Kidney (tissue), 14 donors: ENCODE data around the gene KCNH4. TPM values are rescaled to one million over a fixed set of nuclear protein-coding genes. Genes with fewer than 3 reads are reported as not detected.
"Not testable (repeated sequence)": the region's sequence is repeated elsewhere in the genome, so short reads cannot be mapped to it uniquely, and the experiment has no call there.

Experiments used
- DNase-seq, 5 donors: peaks; one replicate each; pipeline ENCODE4 v3.0.0-alpha.2; 2013 to 2020
- FAIRE-seq: peaks from 2 replicates; lab custom pipeline; 2012; peaks lifted over from hg19 to GRCh38; lab: Jason Lieb, UNC
- H3K27ac ChIP-seq, 2 donors: one replicate each; pipeline ENCODE4 v1.7.0; 2013; ENCODE audit warnings: low read depth in 2 of 2, low read length in 2 of 2, inconsistent platforms in 1 of 2
- H3K27me3 ChIP-seq: one replicate; pipeline ENCODE4 v1.7.1; 2013; ENCODE audit warnings: low read length, inconsistent platforms; ENCODE audit not compliant: control insufficient read depth, insufficient read depth
- H3K36me3 ChIP-seq, 3 donors: one replicate each; pipeline versions ENCODE4 v1.7.0 to v1.7.1; 2013; ENCODE audit warnings: low read length in 3 of 3, control low read depth in 1 of 3, inconsistent platforms in 1 of 3; ENCODE audit not compliant: insufficient read depth in 3 of 3, control insufficient read depth in 2 of 3
- H3K4me1 ChIP-seq, 3 donors: one replicate each; pipeline versions ENCODE4 v1.7.0 to v1.7.1; 2013; ENCODE audit warnings: low read length in 3 of 3, inconsistent platforms in 1 of 3, low read depth in 1 of 3; ENCODE audit not compliant: control insufficient read depth in 2 of 3, insufficient read depth in 2 of 3
- H3K4me3 ChIP-seq, 3 donors: one replicate each; pipeline versions ENCODE4 v1.7.0 to v1.8.1; 2013; ENCODE audit warnings: low read length in 3 of 3, control low read depth in 1 of 3, inconsistent platforms in 1 of 3
- H3K9ac ChIP-seq, 3 donors: one replicate each; pipeline versions ENCODE4 v1.7.0 to v1.7.1; 2013; ENCODE audit warnings: low read length in 3 of 3, control low read depth in 1 of 3, inconsistent platforms in 1 of 3
- H3K9me3 ChIP-seq, 3 donors: one replicate each; pipeline versions ENCODE4 v1.7.0 to v1.7.1; 2013; ENCODE audit warnings: low read length in 3 of 3, control low read depth in 1 of 3, inconsistent platforms in 1 of 3; ENCODE audit not compliant: control insufficient read depth in 2 of 3, insufficient read depth in 1 of 3
- intact Hi-C: fragments of 100-400 bp; cut with DNase I; formaldehyde crosslinking; loops from one replicate; pipeline ENCODE4 v1.11.1; 2022
- polyA plus RNA-seq: library from polyadenylated mRNA; stranded (reverse); fragments of 350-450 nt; fragmentation: Illumina TruSeq; extraction: RNeasy Lipid Tissue Mini Kit (QIAGEN cat#74804); gene quantifications from one replicate; pipeline ENCODE4 v1.2.3, GENCODE V29; 2014; ENCODE audit warnings: low read depth, low replicate concordance; ENCODE audit not compliant: insufficient read depth
- total RNA-seq: library from RNA; stranded (reverse); fragmentation: NEBNext Ultra II Directional; extraction: Animal tissue kit (Norgen Biotek cat#: 25700); gene quantifications from one replicate; pipeline ENCODE4 v1.2.1, GENCODE V29; 2021
- TF ChIP-seq, protein P1 (sequence below): IDR thresholded peaks from 3 replicates; pipeline ENCODE4 v1.5.1; 2012; ENCODE audit warnings: mild to moderate bottlenecking, moderate library complexity, borderline replicate concordance; ENCODE audit not compliant: insufficient read depth; ENCODE audit errors: extremely low read depth
- donor health status: control.
- donor health status: control.
- donor health status: control.
- donor health status: control.
- donor health status: control.
- donor health status: DM: yes; HTN: yes; CAD: no.
- donor health status: Normal renal cell carcinoma (clear cell type).

The KCNH4 gene
- total and polyA plus RNA-seq, 2 donors from 2014 or later: 0.35 TPM; not detected in 1

DNA sequence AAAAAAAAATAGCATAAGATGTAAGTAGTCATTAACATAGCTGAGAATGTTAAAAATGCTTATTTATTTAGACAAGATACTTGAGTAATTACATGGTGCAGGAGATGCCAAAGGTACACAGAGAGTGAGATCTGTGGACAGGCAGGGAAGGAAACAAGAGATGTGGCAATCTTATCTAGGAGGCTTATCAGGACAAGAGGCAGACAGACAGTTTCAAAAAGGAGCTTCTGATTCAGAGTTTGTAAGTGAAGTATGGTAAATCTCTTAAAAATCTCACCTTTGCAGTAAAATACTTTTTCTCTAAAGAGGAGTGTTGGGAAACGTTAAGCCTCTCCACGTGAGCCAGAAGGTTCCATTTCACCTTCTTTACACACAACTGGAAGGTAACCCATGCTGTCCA, 33.2 kb upstream of the KCNH4 start:
- Histone ChIP-seq H3K27me3 (no peaks in the 10 kb centered on the region), H3K9me3 (no peaks in the 10 kb centered on the region), H3K4me3 (no peak overlapping the region), H3K27ac (no peak overlapping the region), H3K9ac (no peak overlapping the region), H3K4me1 (peaks cover 0 to 12% (median 2%) of the 10 kb centered on the region in 3 donors), H3K36me3 (peaks cover 0 to 40% (median 17%) of the 10 kb centered on the region in 3 donors)
- TF ChIP-seq, protein P1, sequence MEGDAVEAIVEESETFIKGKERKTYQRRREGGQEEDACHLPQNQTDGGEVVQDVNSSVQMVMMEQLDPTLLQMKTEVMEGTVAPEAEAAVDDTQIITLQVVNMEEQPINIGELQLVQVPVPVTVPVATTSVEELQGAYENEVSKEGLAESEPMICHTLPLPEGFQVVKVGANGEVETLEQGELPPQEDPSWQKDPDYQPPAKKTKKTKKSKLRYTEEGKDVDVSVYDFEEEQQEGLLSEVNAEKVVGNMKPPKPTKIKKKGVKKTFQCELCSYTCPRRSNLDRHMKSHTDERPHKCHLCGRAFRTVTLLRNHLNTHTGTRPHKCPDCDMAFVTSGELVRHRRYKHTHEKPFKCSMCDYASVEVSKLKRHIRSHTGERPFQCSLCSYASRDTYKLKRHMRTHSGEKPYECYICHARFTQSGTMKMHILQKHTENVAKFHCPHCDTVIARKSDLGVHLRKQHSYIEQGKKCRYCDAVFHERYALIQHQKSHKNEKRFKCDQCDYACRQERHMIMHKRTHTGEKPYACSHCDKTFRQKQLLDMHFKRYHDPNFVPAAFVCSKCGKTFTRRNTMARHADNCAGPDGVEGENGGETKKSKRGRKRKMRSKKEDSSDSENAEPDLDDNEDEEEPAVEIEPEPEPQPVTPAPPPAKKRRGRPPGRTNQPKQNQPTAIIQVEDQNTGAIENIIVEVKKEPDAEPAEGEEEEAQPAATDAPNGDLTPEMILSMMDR: no peak
- DNase-seq: no peak
- FAIRE-seq: no peak
- intact Hi-C loops: no loop called here

DNA sequence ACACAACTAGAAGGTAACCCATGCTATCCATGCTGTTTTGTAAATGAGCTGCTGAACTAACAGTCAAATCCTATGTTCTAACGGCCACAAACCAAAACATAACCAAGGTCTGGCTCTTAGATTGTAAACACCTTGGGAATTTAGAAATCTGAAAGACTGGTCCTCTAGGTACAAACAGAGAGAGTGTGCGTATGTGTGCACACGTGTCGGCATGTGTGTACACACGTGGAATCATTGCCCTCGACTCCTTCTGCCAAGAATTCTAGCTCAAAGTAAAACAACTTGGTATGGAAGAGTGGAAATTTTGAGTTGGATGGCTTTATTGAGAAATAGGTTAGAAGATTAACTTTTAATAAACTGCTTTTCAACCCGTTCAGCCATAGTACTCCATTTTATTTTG, 31.4 kb upstream of the KCNH4 start:
- no peak for FAIRE-seq

DNA sequence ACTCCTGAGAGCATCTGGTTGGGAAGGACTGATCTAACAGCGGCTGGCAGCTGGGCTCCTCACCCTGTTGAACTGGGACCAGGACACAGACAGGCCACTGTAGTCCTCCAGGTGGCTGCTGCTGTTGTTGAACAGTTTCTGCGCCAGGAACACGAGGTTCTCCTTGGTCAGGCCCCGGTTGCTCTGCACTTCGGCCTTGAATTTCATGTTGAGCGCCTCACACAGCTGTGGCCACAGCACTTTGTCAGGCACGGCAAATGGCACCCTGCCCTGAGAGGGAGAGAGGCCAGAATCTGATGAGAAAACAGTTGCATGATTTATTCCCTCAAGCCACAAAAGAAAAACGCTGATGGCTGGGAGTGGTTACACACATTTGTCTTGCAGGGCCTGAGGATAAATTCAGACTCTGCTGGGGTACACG, 31.0 kb upstream of the KCNH4 start:
- H3K27me3 ChIP-seq, H3K9me3 ChIP-seq, H3K4me3 ChIP-seq, intact Hi-C loops, DNase-seq, FAIRE-seq, H3K9ac ChIP-seq: not testable (repeated sequence)
- H3K27ac ChIP-seq: peak overlapping the region; percentile 20 to 38
- peaks cover 0 to 12% (median 2%) of the 10 kb centered on the region in 3 donors for H3K4me1 ChIP-seq
- peaks cover 3 to 36% (median 13%) of the 10 kb centered on the region in 3 donors for H3K36me3 ChIP-seq

More for the DNA sequence above, 31.4 kb upstream of the KCNH4 start:
- intact Hi-C loops: no loop called here
- H3K36me3 ChIP-seq: peaks cover 1 to 37% (median 17%) of the 10 kb centered on the region in 3 donors
- H3K4me3 ChIP-seq: no peak overlapping the region
- peaks cover 0 to 12% (median 2%) of the 10 kb centered on the region in 3 donors for H3K4me1 ChIP-seq
- TF ChIP-seq, protein P1: no peak
- H3K9ac ChIP-seq: no peak overlapping the region
- H3K27ac ChIP-seq: peak overlapping the region; percentile 20 to 38
- H3K27me3 ChIP-seq: no peaks in the 10 kb centered on the region
- DNase-seq: no peak
- no peaks in the 10 kb centered on the region for H3K9me3 ChIP-seq

DNA sequence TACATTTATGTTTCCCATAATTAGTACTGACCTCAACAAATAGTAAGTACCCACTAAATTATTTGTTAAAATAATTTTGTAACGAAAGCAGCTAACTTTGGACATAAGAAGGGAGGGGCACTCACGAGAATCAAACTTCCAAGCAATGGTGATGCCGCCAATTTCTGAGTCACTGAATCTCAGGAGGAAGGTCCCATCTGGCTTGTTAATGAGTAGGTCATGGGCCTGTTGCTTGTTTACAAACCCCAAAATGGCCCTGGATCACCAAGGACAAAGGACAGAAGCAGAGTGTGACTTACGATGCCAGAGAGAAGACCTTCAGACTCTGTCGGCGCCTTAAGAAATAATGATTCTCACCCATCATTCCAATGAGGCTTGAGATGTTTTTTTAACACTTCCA, 29.1 kb upstream of the KCNH4 start:
- H3K9me3 ChIP-seq: no peaks in the 10 kb centered on the region
- peaks cover 3 to 33% (median 15%) of the 10 kb centered on the region in 3 donors for H3K36me3 ChIP-seq
- H3K9ac ChIP-seq: no peak overlapping the region
- peaks cover 0 to 12% (median 2%) of the 10 kb centered on the region in 3 donors for H3K4me1 ChIP-seq
- H3K27me3 ChIP-seq: no peaks in the 10 kb centered on the region
- no peak overlapping the region for H3K27ac ChIP-seq
- intact Hi-C loops: no loop called here
- no peak overlapping the region for H3K4me3 ChIP-seq
- TF ChIP-seq, protein P1: no peak
- DNase-seq (no peak), FAIRE-seq (no peak)

DNA sequence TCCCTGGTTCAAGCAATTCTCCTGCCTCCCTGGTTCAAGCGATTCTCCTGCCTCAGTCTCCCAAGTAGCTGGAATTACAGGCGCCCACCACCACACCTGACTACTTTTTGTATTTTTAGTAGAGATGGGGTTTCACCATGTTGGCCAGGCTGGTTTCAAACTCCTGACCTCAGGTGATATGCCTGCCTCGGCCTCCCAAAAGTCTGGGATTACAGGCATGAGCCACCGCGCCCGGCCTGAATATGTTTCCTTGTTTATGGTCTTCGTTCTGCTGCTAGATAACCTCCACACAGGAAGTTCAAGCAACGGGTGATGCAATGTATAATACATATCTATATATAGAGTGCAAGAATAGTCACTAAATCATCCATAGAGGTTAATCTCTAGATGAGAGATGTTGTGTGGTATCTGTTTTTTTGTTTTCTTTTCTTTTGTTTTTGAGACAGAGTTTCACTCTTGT, 25.2 kb upstream of the KCNH4 start:
- H3K27me3 ChIP-seq, H3K4me3 ChIP-seq, H3K9me3 ChIP-seq, FAIRE-seq, DNase-seq, H3K27ac ChIP-seq, H3K9ac ChIP-seq, intact Hi-C loops: not testable (repeated sequence)
- H3K36me3 ChIP-seq: peaks cover 3 to 33% (median 17%) of the 10 kb centered on the region in 3 donors
- peaks cover 0 to 20% (median 12%) of the 10 kb centered on the region in 3 donors for H3K4me1 ChIP-seq
